ENCODE measurements around the gene IMMP1L. TPM values are rescaled to one million over a fixed set of nuclear protein-coding genes. Genes with fewer than 3 reads are reported as not detected.

The IMMP1L gene, protein sequence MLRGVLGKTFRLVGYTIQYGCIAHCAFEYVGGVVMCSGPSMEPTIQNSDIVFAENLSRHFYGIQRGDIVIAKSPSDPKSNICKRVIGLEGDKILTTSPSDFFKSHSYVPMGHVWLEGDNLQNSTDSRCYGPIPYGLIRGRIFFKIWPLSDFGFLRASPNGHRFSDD
- 19.8 and 26.5 TPM in 2 replicates for total RNA-seq
- long read RNA-seq, partial matches to known transcripts, result 0 of 7 reads
- long read RNA-seq, other reads (novel, unspliced or antisense), result 6 of 7 reads

DNA sequence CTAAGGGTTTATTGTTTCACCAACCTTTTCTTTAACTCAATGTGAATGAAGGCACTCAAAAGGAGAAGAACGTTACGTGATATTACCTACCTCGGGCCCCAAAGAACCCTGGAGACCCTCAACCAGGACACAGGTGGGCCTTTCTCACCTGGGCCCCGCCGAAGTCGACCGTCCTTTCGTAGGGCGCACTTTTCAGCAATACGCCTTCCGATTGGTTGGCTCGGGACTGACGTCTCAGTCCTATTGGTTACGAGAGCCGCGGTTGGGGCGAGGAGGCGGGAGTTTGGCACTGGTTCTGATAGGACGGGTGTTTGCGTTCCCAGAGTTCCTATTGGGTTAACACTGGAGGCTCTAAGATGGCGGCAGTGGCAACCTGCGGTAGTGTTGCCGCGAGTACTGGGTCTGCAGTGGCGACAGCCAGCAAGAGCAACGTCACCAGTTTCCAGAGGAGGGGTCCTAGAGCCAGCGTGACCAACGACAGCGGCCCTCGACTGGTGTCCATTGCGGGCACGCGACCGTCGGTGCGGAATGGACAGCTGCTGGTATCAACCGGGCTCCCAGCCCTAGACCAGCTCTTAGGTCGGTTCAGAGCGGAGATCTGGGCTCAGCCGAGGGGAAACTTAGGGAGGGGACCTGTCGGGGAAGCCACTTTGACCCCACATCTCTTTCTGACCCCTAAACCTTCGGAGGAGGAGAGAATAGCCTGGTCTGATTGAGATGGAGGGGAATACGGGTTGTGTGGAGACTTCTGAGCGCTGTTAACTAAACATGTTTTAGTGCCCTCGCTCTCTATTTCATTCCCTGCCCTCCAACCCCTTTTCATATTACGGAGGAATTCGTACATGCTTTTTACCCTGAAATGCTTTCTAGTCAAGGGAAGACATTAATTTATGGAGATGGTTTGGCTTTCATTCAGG is at the start of gene IMMP1L, which contains the start of gene ELP4:
IMMP1L (minus strand) TSS at position 194 of the 917 bp plus-strand sequence. CDS start 46,346 bp downstream, outside the sequence.
ELP4 (plus strand) TSS at position 339 of the 917 bp plus-strand sequence; CDS start at position 357, 18 bp downstream.
- peaks cover 4% of the 10 kb centered on the region for H3K36me3 Mint-ChIP-seq (ENCODE audit: unreplicated experiment)

DNA sequence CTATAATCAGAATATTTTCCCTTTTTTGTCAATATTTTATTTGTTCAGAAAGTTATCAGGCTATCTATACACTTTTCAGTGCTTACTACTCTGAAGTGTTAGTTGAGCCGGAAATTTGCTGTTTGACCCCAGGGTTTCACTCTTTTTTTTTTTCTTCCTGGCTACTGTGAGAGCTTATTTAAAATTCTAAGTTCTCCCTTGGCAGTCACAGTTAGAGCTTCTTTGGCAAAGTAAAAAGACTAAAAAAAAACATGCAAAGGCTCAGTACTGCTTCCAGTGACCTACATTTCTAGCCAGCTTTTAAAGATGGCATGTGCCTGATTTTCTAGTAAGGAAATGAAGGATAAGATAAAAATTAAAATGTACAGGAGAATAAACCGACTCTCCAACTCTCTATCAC is 48.6 kb upstream of the IMMP1L start:
- no peaks in the 10 kb centered on the region for H3K9me3 Mint-ChIP-seq (ENCODE audit: unreplicated experiment)
- peaks cover 11% of the 10 kb centered on the region for H3K4me1 Mint-ChIP-seq (ENCODE audit: unreplicated experiment)
- H3K36me3 Mint-ChIP-seq (ENCODE audit: unreplicated experiment), result peaks cover 2% of the 10 kb centered on the region
- TF ChIP-seq, protein P1, sequence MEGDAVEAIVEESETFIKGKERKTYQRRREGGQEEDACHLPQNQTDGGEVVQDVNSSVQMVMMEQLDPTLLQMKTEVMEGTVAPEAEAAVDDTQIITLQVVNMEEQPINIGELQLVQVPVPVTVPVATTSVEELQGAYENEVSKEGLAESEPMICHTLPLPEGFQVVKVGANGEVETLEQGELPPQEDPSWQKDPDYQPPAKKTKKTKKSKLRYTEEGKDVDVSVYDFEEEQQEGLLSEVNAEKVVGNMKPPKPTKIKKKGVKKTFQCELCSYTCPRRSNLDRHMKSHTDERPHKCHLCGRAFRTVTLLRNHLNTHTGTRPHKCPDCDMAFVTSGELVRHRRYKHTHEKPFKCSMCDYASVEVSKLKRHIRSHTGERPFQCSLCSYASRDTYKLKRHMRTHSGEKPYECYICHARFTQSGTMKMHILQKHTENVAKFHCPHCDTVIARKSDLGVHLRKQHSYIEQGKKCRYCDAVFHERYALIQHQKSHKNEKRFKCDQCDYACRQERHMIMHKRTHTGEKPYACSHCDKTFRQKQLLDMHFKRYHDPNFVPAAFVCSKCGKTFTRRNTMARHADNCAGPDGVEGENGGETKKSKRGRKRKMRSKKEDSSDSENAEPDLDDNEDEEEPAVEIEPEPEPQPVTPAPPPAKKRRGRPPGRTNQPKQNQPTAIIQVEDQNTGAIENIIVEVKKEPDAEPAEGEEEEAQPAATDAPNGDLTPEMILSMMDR (IDR thresholded peaks at IDR 0.05), result no peak
- H3K4me3 Mint-ChIP-seq (ENCODE audit: unreplicated experiment), result no peak overlapping the region
- no peaks in the 10 kb centered on the region for H3K27me3 Mint-ChIP-seq (ENCODE audit: unreplicated experiment)
- H3K27ac Mint-ChIP-seq (ENCODE audit: unreplicated experiment), result no peak overlapping the region
- DNase-seq (ENCODE audit: extremely low spot score, unreplicated experiment), result no peak

More for the DNA sequence above, at the start of gene IMMP1L, which contains the start of gene ELP4:
- peaks cover 22% of the 10 kb centered on the region for H3K4me1 Mint-ChIP-seq (ENCODE audit: unreplicated experiment)
- TF ChIP-seq, protein P1 (IDR thresholded peaks at IDR 0.05), result no peak
- peak within 1 kb of the TSS; percentile 94 for H3K27ac Mint-ChIP-seq (ENCODE audit: unreplicated experiment)
- DNase-seq (ENCODE audit: extremely low spot score, unreplicated experiment), result peak; percentile 98
- H3K9me3 Mint-ChIP-seq (ENCODE audit: unreplicated experiment), result no peaks in the 10 kb centered on the region
- H3K4me3 Mint-ChIP-seq (ENCODE audit: unreplicated experiment), result peak within 1 kb of the TSS; percentile 97
- H3K27me3 Mint-ChIP-seq (ENCODE audit: unreplicated experiment), result no peaks in the 10 kb centered on the region

DNA sequence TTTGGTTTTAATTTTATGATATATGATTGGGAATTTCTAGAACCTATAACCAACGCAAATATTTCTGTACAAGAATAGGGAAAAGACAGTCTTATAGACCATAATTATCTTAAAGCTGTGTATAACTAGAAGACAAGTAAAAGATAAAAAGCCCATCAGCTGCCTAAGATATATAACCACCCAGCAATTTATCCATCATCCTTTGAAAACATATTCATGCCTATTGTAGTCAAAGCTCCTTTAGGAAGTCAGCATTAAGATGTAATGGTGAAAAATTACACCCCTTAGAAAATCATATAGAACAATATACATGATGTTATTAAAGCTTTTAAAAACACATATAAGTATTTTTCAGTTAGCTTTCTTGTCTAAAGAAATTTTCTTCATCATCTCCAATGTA is 46.5 kb upstream of the IMMP1L start:
- no peak for DNase-seq (ENCODE audit: extremely low spot score, unreplicated experiment)
- TF ChIP-seq, protein P1 (IDR thresholded peaks at IDR 0.05), result no peak
- Mint-ChIP-seq H3K27me3 (ENCODE audit: unreplicated experiment) (no peaks in the 10 kb centered on the region), H3K9me3 (ENCODE audit: unreplicated experiment) (no peaks in the 10 kb centered on the region), H3K36me3 (ENCODE audit: unreplicated experiment) (peaks cover 2% of the 10 kb centered on the region), H3K4me1 (ENCODE audit: unreplicated experiment) (peaks cover 11% of the 10 kb centered on the region), H3K4me3 (ENCODE audit: unreplicated experiment) (no peak overlapping the region), H3K27ac (ENCODE audit: unreplicated experiment) (no peak overlapping the region)

DNA sequence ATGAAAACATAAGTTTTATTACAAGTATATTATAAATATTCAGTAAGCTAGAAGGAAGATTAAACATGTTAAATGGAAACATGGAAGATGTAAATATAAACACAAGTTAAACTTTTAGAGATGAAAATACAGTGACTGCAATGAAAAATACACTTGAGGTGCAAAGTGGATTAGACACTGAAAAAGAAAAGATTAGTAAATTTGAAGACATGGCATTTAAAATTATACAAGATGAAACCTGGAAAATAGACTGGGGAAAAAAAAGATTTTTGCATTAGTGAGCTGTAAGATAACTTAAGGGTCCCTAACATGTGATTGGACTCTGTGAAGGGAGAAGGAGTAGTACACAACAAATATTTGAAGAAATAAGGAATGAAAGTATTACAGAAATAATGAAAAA is 33.4 kb upstream of the IMMP1L start:
- TF ChIP-seq, protein P1 (IDR thresholded peaks at IDR 0.05), result no peak
- no peak for DNase-seq (ENCODE audit: extremely low spot score, unreplicated experiment)
- Mint-ChIP-seq H3K36me3 (ENCODE audit: unreplicated experiment) (peaks cover 30% of the 10 kb centered on the region), H3K9me3 (ENCODE audit: unreplicated experiment) (peaks cover 27% of the 10 kb centered on the region), H3K27me3 (ENCODE audit: unreplicated experiment) (no peaks in the 10 kb centered on the region), H3K4me1 (ENCODE audit: unreplicated experiment) (no peaks in the 10 kb centered on the region), H3K27ac (ENCODE audit: unreplicated experiment) (no peak overlapping the region), H3K4me3 (ENCODE audit: unreplicated experiment) (no peak overlapping the region)

DNA sequence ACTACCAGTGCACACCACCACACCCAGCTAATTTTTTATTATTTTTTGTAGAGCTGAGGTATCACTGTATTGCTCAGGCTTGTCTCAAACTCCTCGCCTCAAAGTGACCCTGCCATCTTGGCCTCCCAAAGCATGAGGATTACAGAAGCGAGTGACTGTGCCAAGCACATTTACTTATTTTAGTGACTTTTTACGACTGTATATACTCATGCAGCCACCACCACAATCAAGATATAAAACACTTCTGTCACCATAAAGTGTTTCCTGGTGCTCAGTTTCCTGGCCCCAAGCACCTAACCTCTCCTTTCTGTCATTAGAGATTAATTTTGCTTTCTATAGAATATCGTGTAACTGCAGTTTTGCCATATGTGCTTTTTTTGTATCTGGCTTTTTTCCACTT is 26.1 kb upstream of the IMMP1L start:
- no peak for DNase-seq (ENCODE audit: extremely low spot score, unreplicated experiment)
- no peaks in the 10 kb centered on the region for H3K4me1 Mint-ChIP-seq (ENCODE audit: unreplicated experiment)
- H3K9me3 Mint-ChIP-seq (ENCODE audit: unreplicated experiment), result no peaks in the 10 kb centered on the region
- H3K36me3 Mint-ChIP-seq (ENCODE audit: unreplicated experiment), result peaks cover 8% of the 10 kb centered on the region
- H3K27me3 Mint-ChIP-seq (ENCODE audit: unreplicated experiment), result no peaks in the 10 kb centered on the region
- H3K27ac Mint-ChIP-seq (ENCODE audit: unreplicated experiment), result no peak overlapping the region
- TF ChIP-seq, protein P1 (IDR thresholded peaks at IDR 0.05), result no peak
- H3K4me3 Mint-ChIP-seq (ENCODE audit: unreplicated experiment), result no peak overlapping the region
